RKO (cell line): ENCODE results near the gene SMIM22.
A peak's percentile ranks its signal among the peaks of the same experiment; 100 is the strongest.

Source experiments
- DNase-seq: peaks from one replicate; pipeline ENCODE4 v3.0.0-alpha.2; 2016; ENCODE audit warnings: low spot score

Gene SMIM22

GRCh38 chr16:4795181-4795827 lies at the start of gene SMIM22:
TSS of gene SMIM22 (plus strand) at chr16:4795369. CDS start at chr16:4795735, 366 bp downstream.
- DNase-seq: no peak

- DNase-seq: no peak
Observed at GRCh38 chr16:4746215-4746614, 49.0 kb upstream of the SMIM22 start.

DNA sequence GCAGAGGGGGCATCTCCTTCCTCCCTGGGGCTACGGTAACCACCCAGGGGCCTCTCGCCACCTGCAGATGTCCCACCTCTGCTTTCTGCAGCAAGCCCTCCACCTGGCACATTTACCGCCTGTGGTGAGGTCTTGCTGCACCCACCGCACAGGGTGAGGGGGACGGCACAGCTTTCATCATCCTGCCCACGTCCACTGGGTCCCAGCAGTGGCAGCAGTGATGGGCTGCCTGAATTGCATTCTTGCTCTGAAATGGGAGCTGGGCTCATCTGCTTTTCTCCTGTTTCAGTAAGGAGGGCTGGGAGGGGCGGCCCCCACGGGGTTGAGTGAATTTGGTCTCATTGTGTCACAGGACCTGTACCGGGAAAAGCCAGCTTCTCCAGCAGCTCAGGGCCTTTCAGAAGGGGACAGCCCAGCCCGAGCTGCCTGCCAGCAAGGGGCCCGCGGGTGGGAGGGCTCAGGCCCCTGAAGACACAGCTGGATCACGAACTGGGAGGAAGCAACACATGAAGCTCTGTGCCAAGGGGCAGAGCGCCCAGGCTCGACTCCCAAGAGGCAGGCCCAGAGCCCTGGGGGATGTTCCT lies 48.1 kb upstream of the SMIM22 start:
- no peak for DNase-seq

DNA sequence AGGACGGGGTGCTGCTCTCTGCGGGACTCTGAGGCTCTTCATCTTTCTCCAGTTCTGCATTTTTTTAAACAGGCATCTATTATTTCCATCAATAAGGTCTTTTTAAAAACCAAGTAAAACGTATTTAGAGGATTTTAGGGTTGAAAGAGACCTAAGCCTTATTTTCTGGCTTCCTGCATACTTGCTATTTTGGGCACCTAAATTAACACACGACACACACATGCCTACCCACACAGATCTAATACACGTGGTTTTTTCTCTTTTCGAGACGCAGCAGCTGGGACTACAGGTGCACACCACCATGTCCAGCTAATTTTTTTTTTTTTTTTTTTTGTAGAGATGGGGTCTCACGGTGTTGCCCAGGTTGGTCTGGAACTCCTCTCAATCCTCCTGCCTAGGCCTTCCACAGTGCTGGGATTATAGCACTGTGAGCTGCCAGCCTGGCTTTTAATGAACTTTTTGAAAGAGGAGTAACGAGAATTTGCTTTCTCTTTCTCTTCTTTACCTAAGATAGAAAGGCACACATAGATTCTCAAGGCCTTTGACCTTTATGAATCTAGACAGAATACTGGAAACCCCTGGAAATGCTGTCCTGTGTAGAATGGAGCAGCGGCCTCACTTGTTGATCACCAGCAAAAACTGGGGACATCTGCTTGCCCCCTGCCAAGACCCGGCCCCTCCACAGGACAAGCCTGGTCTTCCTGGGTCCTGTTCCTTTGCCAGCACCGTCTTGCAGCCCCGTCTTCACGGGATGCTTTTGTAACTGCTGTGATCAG lies 47.1 kb upstream of the SMIM22 start:
- no peak for DNase-seq

DNA sequence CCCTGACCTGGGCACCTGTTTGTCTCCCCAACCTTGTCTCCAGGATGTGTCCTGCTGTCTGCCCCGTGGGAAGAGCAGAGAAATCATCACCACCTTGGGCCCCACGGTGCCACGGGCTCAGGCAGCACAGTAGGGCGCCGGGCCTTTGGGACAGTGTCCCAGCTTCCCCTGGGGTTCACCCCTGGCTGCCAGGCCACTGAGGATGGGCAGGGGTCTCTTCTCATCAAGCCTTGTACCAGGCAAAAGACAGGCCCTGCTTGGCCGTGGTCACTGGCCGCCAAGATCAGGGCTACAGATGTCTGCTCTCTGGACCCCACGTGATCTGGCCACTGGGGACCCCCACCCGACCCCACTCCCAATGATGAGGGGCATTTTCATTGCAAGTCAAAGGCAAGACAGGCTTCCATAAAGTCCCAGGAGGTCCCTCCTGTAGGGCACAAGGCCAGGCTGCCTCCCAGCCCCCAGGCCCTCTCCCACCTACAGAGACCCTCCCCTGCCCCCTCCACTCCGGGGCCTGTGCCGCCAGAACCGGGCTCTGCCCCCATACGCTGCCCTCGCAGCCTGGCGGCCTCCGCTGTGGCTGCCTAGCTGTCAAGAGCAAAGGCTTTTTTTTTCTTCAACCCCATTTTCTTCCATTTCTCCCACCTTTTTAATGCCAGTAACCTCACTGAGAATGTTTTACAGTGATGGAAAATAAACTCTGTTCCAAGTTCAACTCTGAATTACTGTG lies 46.3 kb upstream of the SMIM22 start:
- DNase-seq: no peak

- no peak for DNase-seq
Observed at GRCh38 chr16:4749700-4750257, 45.4 kb upstream of the SMIM22 start.

- no peak for DNase-seq
Observed at GRCh38 chr16:4750896-4751295, 44.3 kb upstream of the SMIM22 start.

DNA sequence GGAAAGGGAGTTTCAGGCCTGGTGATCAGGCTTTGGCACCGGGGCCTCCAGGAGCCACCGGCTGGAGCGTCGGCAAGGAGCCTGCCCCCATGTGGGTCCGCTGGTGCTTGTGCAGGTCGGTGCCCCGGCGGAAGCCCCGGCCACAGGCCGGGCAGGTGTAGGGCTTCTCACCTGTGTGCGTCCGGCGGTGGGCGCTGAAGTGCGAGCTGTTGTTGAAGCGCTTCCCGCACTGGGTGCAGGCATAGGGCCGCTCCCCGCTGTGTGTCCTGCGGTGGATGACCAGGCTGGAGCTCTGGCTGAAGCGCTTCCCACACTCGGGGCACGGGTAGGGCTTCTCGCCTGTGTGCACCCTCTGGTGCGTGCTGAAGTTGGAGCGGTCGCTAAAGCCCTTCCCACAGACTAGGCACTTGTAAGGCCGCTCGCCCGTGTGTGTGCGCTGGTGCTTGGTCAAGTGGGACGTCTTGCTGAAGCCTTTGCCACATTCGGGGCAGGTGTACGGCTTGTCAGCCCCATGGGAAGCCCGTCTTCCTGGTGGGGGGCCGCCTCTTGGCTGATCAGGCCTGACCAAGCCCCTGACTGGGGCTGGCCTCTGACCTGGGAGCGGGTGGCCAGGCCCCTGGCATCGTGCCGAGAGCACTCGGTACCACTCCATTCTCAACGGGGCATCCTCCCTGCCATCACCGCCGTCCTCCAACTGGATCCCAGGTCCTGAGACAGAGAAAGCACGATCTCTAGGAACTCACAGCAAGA lies 42.6 kb upstream of the SMIM22 start:
- no peak for DNase-seq

GRCh38 chr16:4753227-4753626 lies 41.9 kb upstream of the SMIM22 start:
- no peak for DNase-seq

DNA sequence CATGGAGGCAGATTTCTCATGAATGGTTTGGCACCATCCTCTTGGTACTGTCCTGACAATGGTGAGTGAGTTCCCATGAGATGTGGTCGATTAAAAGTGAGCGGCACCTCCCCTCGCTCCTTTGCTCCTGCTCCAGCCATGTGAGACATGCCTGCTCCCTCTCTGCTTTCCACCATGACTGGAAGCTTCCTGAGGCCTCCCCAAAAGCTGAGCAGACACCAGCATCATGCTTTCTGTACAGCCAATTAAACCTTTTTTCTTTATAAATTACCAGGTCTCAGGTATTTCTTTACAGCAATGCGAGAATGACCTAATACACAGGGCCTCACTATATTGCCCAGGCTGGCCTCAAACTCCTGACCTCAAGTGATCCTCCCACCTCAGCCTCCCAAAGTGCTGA lies 40.3 kb upstream of the SMIM22 start:
- no peak for DNase-seq

GRCh38 chr16:4755687-4756086 lies 39.5 kb upstream of the SMIM22 start:
- DNase-seq: no peak

GRCh38 chr16:4760221-4760910 lies 34.8 kb upstream of the SMIM22 start:
- no peak for DNase-seq

DNA sequence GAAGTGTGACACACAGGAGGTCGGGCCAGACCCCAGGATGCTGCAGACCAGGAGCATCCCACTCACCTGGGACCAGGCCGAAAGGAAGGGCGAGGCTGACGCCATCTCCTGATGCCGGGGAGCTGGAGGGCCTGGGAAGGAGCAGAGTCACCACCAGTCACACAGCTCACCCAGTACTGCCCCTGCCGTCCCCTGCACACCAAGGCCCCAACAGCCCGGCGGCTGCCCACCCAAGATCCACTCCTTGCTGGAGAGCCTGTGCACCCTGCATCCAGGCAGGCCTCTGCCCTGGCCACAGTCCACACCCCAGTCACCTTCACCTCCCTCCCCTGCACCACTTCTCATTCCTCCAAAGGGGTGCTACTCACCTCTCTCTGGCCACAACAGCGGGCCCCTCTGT lies 33.0 kb upstream of the SMIM22 start:
- no peak for DNase-seq

DNA sequence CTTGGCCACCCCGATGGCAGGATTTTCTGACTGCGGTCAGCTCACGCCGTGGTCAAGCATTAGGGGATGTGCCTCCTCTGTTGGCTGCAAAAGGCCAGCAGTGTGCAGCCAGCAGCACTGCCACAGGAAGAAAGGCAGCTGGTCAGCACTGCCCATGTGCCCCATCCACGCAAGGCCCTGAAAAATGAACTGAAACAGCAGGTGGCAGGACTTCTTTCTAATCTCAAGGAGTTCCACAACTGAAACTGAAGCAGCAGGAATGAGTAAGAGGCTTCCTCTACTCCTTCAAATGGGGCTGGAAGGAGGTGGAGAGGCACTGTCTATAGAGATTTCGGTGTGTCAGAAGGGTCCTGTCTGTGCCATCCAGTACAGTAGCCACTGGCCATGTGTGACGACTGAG lies 31.4 kb upstream of the SMIM22 start:
- peak; percentile 33 for DNase-seq

DNA sequence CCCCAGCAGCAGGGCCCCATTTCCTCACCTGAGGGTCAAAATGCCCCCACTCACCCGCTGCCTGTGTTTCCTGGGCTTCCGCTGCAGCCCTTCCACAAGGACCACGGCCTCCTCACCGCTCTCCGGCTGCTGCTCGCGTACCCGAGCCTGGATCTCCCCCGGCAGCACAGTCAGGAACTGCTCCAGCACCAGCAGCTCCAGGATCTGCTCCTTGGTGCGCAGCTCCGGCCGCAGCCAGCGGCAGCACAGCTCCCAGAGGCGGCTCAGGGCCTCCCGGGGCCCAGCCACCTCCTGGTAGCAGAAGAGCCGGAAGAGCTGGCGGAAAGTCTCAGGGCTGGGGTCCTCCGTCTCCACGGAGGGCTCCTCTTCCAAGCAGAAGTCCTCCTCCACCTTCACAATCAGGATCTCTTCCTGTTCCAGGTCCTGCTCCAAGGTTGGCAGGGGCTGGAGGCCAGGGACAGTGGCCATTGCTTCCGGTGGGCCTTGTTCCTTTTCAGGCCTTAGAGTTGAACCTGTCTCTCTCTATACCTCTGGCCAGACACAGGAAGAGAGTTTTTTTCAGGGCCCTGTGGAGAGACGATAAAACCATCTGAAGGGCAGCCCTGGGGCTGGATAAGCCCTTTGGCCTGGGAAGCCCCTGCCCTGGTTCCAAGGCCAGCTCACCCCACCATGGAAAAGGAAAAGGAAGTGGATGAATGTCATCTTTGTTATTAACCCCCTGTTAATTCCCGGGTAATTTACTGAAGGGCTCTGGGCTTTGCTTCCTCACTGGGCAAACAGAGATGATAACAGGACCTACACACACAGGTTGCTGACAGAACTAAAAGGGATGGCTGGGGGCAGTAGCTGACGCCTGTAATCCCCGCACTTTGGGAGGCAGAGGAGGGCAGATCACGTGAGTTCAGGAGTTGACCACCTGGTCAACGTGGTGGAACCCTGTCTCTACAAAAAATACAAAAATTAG lies 29.4 kb upstream of the SMIM22 start:
- DNase-seq: no peak

DNA sequence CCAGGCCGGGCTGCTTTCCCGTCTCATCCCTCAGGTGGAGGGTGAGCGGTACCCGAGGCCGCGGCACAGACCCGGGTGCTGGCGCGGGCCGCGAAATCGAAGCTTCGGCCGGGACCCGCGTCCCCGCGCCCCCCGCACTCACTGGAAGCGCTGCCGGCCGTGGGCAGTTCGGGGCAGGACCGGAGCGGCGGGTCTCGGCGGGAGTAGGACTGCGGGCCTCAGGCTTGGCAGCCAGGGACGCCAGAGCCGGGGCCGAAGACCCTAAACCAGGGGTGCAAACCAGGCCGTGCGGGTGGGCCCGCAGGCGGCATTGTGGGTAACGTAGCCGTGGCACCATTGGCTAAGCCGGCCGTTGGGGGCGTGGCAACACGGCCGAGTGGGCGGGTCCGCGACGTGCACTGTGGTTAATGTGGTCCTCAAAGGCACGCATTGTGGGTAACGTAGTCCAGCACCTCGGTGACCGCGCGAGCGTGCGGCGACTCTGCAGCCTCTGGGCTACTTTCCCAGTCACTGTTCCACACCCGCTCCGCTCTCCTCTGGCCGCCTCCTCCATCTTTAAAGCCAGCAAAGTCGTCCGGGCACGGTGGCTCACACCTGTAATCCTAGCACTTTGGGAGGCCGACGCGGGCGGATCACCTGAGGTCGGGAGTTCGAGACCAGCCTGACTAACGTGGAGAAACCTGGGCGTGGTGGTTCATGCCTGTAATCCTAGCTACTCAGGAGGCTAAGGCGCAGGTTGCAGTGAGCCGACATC lies 28.1 kb upstream of the SMIM22 start, which contains the start of gene ZNF500:
TSS of gene ZNF500 (minus strand) at position 288 of the 754 bp plus-strand sequence. CDS start 1,184 bp downstream, outside the sequence.
- peak; percentile 97 for DNase-seq

DNA sequence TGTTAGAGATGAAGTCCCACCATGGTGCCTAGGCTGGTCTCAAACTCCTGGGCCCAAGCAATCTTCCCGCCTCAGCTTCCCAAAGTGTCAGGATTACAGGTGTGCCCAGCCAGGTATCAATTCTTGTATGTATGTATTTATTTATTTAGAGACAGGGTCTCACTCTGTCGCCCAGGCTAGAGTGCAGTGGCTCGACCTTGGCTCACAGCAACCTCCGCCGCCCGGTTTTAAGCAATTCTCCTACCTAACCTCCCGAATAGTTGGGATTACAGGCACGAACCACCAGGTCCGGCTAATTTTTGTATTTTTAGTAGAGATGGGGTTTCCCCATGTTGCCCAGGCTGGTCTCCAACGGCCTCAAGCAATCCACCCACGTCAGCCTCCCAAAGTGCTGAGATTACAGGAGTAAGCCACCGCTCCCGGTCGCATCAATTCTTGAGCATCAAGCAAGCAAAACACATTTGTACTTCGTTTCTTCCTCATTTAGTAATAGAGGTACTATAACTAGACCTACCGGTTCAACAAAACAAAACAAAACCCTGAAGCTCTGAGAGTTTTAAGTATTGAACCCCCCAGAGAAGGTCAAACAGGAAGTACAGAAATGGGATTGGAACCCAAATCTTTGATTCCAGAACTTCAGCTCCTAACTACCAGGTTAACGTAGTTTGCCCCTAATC lies 27.2 kb upstream of the SMIM22 start:
- DNase-seq: peak; percentile 47
